ENCODE data around the gene NUDT15. TPM values are rescaled to one million over a fixed set of nuclear protein-coding genes. Genes with fewer than 3 reads are reported as not detected.
"Not testable (repeated sequence)": the region's sequence is repeated elsewhere in the genome, so short reads cannot be mapped to it uniquely, and the experiment has no call there.

The NUDT15 gene
- total RNA-seq (2014; rRNA removed; shearing (Covaris generic)): 38.5 and 41.3 TPM in 2 replicates
- polyA plus RNA-seq (2015; cell fraction: cytosol; rRNA removed): 31.9 and 34.2 TPM in 2 replicates
- 5.8 TPM in 2 replicates for polyA plus RNA-seq (2015; cell fraction: nucleus; rRNA removed)

DNA sequence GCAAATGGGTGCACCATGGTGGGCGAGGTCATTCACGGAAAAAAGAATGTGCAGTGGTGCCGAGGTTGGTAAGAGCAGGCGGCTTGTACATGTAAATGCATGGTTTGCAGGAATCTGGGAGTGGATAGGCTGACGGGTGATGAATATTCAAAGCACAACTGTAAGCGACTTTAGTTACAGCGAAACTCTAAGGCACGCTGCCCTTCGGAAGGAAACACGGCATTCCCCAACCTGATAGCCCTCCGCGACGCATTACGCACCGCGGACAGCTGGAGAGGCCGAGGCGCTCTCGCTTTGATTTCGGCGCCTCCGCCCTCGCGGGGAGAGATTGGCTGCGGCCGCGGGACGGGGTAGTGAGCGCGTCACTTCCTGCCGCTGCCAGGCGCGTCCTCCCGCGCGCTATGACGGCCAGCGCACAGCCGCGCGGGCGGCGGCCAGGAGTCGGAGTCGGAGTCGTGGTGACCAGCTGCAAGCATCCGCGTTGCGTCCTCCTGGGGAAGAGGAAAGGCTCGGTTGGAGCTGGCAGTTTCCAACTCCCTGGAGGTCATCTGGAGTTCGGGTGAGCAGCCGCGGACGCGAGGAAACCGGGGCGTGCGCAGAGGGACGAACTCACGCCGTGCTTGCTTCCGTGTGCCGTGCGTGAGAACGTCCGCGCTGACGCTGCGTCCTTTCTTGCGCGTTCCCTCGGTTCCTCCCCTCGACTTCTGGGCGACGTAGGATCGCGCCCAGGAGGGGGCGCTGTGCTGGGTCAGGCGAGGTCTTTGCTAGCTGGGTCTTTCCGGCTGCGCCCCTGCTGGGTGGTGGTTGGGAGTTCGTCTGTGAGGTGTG lies at the start of gene NUDT15:
TSS of gene NUDT15 (plus strand) at position 381 of the 828 bp plus-strand sequence. CDS start at position 402, 21 bp downstream.
- in situ Hi-C loops (cut with HindIII; ENCODE audit: low pct_unique_long_range_greater_than_20kb, low sequenced_read_pairs): no loop called here
- DNase-seq (ENCODE audit: low read depth, low spot score): peak; percentile 96

DNA sequence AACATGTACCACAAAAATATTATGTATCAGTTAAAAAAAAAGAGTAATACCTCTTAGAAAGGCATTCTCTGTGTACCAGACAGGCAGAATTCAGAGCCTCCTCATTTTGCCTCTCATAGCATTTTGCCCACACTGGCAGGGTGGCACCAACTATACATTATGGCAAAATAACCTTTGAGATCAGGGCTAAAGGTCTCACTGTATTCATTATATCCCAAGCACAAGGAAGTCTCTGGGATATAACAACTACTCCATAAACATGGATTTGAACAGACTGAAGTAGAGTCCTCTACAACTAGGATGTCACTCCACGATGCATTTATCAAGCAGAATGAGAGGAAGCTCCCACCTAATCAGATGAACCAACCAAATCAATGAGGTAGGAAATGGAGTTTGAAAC lies 47.1 kb upstream of the NUDT15 start:
- in situ Hi-C loops (cut with HindIII; ENCODE audit: low pct_unique_long_range_greater_than_20kb, low sequenced_read_pairs): no loop called here
- DNase-seq (ENCODE audit: low read depth, low spot score): no peak

DNA sequence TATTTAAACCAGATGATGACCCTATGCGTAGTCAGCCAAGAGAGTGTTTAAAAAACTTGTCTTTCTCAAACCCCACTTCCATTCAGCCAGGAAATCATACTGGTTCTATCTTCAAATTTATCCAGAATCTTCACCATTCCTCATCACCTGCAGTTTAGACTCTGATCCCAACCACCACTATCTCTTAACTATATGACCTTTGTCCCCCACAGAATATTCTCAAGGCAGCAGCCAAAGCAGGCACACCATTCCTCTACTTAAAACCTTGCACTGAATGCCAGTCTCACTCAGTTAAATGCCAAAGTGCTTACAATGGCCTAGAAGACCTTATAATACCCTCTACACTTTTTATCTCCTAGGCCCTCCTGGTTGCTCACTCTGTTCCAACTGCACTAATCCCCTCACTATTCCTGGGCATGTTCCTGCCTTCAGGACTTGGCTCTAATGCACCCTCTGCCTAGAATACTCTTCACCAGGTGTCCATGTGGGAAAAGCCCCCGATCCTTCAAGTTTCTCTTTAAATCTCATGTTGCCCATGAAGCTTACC lies 46.5 kb upstream of the NUDT15 start:
- in situ Hi-C loops (cut with HindIII; ENCODE audit: low pct_unique_long_range_greater_than_20kb, low sequenced_read_pairs): no loop called here

DNA sequence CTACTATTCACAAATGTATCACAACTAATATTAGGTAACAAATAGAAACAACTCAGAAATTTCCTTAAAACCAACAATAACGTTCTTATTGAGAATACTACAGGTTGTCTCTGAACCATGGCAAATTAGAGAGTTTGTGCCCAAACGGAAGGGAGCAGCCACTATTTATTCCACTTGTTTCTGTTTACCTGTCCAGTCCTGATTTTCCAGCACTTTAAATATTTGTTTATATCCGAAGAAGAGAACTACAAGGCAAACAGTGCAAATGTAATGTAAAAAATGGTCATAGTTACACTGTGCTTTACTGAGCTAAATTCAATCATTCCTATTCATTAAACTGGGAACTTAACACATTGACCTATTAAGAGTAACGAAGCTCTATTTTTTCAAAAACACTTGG lies 45.7 kb upstream of the NUDT15 start:
- DNase-seq (ENCODE audit: low read depth, low spot score): no peak
- in situ Hi-C loops (cut with HindIII; ENCODE audit: low pct_unique_long_range_greater_than_20kb, low sequenced_read_pairs): no loop called here

More for the DNA sequence above, 46.5 kb upstream of the NUDT15 start:
- DNase-seq (ENCODE audit: low read depth, low spot score): no peak

DNA sequence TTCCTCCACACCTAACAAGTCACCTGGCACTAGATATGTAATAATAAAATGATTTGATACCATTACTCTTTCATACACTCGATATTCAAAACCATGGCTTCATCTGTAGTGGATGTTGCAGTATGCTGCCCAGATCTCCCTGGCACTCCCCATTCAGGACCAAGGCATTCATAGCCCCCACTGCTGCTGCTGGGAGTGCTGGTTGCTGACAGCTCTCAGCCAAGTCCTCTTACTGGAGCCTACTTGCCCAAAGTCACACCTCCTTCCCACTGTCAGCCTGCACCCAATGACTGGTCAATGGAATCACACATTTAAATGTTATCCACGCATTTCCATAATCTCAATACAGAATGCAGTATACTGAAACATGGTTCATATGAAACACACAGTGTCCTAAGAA lies 40.1 kb upstream of the NUDT15 start:
- no peak for DNase-seq (ENCODE audit: low read depth, low spot score)
- in situ Hi-C loops (cut with HindIII; ENCODE audit: low pct_unique_long_range_greater_than_20kb, low sequenced_read_pairs): no loop called here

DNA sequence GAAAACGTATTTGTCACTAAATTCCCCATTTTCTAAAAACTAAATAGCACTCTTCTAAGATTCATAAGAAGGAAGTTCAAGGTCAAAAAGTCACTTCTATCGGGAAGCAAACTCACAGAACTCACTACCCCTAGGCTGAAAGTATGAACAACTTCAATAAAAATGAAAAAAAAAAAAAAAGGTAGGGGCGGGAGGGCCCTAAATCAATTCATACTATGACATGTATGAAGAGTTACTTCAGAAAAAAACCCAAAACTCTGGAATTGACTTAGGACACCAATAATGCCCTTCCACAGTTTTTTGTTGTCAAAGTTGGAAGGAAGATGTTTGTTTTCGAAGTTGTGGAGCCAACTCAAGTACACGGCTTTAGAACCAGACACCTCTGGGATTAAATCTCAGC lies 37.6 kb upstream of the NUDT15 start:
- DNase-seq (ENCODE audit: low read depth, low spot score): no peak
- in situ Hi-C loops (cut with HindIII; ENCODE audit: low pct_unique_long_range_greater_than_20kb, low sequenced_read_pairs): no loop called here

DNA sequence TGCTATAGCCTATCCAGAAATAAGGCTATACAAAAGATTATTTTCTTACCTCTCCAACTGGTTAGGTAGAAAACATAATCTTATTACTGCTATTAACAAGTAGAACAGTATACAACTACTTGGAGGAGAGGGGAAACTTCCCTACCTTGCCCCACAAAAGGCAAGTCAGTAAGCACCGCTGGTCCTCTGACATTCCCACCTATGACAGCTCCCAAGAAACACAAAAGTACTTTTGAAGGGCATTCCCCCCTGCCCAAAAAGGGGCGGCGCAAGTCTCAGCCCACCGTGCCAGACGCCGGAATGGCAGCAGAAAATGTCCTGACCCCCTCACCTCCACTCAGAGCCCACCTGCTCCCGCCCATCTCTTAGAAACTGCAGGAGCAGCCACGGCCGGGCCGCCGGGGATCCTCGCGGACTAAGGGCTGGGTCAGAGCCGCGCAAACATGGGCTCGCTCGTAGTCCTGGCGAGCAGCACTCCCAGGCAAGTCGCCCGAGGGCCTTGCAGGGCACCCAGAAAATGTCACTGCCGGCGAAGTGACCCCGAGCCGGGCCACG lies 36.9 kb upstream of the NUDT15 start:
- in situ Hi-C loops (cut with HindIII; ENCODE audit: low pct_unique_long_range_greater_than_20kb, low sequenced_read_pairs): no loop called here
- DNase-seq (ENCODE audit: low read depth, low spot score): peak; percentile 10

DNA sequence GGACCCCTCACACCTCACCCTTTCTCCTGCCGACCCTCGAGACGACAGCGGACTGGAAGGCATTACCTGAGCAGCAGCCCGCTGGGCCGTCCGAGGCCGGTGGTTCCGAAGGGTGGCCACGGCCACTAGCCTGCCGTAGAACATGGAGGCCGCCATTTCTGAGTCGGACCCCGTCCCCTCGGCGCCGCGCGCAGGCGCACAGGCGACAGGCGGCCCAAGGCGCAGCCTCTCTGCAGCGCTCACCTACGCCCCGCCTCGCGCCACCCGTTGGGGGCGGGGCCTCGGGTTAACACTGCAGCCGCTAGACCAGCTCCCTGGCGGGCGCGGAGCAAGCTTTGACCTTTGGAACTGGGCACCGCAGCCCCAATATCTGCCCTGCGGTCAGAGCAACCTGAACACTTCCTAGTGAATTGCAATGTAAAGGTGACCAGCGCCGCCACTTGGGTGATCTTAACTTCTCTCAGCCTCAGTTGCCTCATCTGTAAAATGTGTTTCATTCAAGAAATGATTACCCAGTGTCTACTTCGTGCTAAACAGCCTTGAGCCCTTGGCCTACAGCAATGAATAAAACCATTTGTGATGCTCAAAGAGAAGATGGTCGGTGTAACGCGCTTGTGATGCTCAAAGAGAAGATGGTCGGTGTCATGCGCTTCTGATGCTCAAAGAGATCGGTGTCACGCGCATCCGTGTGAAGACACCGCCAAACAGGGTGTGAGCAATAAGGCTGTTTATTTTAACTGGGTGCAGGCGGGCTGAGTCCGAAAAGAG lies 36.2 kb upstream of the NUDT15 start, which contains the start of gene SUCLA2:
TSS of gene SUCLA2 (minus strand) at position 160 of the 768 bp plus-strand sequence. CDS start at position 156, 4 bp downstream.
- DNase-seq (ENCODE audit: low read depth, low spot score): peak; percentile 91
- in situ Hi-C loops (cut with HindIII; ENCODE audit: low pct_unique_long_range_greater_than_20kb, low sequenced_read_pairs): no loop called here

DNA sequence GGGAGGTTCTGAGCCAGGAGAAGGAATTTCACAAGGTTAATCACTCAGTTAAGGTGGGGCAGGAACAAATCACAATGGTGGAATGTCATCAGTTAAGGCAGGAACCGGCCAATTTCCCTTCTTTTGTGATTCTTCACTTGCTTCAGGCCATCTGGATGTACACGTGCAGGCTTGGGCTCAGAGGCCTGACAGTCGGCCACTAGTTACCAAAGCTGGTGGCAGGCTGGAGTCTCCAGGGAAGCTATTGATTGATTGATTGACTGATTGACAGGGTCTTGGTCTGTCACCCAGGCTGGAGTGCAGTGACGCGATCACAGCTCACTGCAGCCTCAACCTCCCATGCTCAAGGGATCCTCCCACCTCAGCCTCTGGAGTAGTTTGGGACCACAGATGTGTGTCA lies 35.5 kb upstream of the NUDT15 start:
- DNase-seq (ENCODE audit: low read depth, low spot score); in situ Hi-C loops (cut with HindIII; ENCODE audit: low pct_unique_long_range_greater_than_20kb, low sequenced_read_pairs): not testable (repeated sequence)

DNA sequence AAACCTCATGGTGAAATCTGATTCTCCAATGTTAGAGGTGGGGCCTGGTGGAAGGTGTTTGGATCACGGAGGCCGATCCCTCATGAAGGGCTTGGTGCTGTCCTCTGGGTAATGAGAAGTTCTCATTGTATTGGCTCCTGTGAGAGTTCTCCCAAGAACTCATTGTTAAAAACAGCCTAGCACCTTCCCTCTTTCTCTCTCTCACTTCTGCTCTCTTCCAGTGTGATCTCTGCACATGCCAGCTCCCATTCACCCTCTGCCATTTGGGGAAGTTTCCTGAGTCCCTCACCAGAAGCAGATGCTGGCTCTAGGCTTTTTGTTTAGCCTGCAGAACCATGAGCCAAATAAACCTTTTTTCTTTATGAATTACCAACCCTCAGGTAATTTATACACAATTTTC lies 33.3 kb upstream of the NUDT15 start:
- no peak for DNase-seq (ENCODE audit: low read depth, low spot score)
- in situ Hi-C loops (cut with HindIII; ENCODE audit: low pct_unique_long_range_greater_than_20kb, low sequenced_read_pairs): no loop called here

DNA sequence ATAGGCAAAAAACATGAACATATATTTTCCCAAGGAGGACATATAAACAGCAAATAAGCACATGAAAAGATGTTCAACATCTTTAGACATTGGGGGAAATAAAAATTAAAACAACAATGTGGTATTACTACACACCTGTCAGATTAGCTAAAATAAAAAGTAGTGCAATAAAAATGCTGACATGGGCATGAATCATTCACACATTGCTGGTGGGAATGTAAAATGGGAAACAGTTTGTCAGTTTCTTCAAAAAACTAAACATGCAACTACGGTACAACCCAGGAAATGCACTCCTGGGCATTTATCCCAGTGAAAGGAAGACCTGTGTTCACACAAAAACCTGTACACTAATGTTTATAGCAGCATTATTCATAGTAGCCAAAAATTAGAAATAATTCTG lies 31.1 kb upstream of the NUDT15 start:
- in situ Hi-C loops (cut with HindIII; ENCODE audit: low pct_unique_long_range_greater_than_20kb, low sequenced_read_pairs): no loop called here
- DNase-seq (ENCODE audit: low read depth, low spot score): no peak

DNA sequence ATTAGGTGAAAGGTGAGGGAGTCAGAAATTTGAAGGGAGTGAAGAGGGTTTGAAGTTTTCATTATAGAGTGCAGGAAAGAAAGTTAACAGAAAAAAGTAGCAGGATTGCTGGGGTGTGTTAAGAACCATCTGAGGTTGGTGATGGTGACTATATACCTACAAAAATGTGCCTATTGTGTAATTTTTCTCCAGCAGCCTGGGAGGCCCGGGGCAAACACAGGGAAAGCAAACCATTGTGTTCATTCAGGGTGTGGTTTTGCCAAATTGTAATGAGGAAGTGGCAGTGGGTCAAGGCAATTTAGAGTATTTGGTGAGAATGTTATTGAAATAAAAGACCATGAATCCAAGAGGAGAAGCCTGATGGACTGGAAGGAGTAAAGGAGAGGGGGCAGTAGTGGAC lies 28.2 kb upstream of the NUDT15 start:
- DNase-seq (ENCODE audit: low read depth, low spot score): no peak
- in situ Hi-C loops (cut with HindIII; ENCODE audit: low pct_unique_long_range_greater_than_20kb, low sequenced_read_pairs): no loop called here

DNA sequence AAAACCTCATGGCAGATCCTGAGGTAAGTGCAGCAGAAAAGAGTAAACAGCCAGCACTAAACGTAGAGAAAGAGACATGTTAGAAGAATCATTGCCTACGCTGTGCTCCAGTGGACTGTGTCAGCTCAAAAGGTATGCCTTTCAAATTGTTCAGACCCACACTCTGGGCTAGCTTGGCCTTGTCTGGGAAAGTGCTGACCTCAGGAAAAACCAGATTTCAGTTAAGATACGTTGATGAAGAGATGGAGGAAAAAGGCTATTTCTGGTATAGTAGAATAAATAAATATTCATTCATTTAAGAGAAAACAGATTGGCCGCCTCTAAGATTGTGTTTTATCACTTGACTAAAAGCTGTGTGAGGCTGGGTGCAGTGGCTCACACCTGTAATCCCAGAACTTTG lies 26.8 kb upstream of the NUDT15 start:
- DNase-seq (ENCODE audit: low read depth, low spot score): no peak
- in situ Hi-C loops (cut with HindIII; ENCODE audit: low pct_unique_long_range_greater_than_20kb, low sequenced_read_pairs): no loop called here

DNA sequence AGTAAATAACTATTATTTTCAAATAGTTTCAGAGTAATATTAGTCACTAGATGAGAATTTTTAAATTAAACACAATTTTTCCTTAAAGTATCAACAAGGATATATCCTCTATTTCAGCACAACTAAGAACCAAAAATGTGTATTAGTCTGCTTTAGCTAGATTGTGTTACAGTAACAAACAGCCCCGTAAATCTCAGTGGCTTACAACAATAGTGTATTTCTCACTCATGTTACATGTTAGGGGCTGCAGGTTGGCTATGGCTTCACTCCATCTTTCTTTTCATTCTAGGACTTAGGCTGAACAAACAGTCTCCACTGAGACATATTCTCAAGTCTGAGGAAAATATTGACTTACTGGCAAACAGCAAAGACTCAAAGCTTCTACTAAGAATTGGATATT lies 24.9 kb upstream of the NUDT15 start:
- in situ Hi-C loops (cut with HindIII; ENCODE audit: low pct_unique_long_range_greater_than_20kb, low sequenced_read_pairs): no loop called here

DNA sequence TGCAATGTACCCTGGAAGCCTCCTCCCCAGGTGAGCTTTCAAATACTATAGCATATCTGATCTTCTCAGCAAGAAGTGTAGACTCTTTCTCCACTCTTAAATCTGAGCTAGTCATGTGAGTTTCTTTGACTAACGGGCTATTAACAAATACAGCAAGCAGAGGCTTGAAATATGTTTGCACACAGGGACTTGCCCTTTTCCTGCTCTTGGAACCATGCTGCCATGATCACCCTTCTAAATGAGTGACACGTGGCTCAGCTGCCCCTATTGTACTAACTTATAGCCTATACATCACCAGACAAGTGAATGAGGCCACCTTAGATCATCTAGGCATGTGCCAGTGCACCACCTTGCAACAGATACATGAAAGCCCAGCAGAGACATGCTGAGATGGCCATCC lies 23.2 kb upstream of the NUDT15 start:
- no peak for DNase-seq (ENCODE audit: low read depth, low spot score)
- in situ Hi-C loops (cut with HindIII; ENCODE audit: low pct_unique_long_range_greater_than_20kb, low sequenced_read_pairs): no loop called here

More for the DNA sequence above, 24.9 kb upstream of the NUDT15 start:
- no peak for DNase-seq (ENCODE audit: low read depth, low spot score)

DNA sequence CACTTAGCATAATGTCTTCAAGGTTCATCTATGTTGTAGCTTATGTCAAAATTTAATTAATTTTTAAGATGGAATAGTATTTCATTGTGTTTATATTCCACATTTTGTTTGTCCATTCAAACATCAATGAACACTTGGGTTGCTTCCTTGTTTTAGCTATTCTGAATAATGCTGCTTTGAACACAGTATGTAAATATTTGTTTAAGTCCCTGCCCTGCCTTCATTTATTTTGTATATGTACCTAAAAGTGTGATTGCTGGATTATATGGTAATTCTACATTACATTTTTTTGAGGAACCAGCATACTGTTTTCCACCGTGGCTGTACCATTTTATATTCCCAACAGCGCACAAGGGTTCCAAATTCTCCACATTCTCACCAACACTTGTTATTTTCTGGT lies 18.9 kb upstream of the NUDT15 start:
- no peak for DNase-seq (ENCODE audit: low read depth, low spot score)
- in situ Hi-C loops (cut with HindIII; ENCODE audit: low pct_unique_long_range_greater_than_20kb, low sequenced_read_pairs): no loop called here

DNA sequence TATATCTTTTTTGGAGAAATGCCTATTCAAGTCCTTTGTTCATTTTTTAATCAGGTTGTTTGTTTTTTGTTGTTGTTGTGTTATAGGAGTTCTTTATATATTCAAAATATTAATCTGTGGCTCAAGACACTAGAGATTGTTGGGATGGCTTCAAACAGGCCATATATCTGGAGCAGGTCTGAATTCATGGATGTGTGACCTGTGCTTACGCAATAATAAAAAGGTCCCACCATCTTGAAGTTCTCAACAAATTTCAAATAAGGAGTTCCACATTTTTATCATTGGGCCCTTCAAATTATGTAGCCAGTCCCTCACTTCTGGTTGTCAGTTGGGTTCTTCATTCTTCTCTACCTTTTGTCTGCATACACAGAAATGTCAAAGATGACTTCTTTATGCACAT lies 17.7 kb upstream of the NUDT15 start:
- in situ Hi-C loops (cut with HindIII; ENCODE audit: low pct_unique_long_range_greater_than_20kb, low sequenced_read_pairs): no loop called here
- DNase-seq (ENCODE audit: low read depth, low spot score): no peak

DNA sequence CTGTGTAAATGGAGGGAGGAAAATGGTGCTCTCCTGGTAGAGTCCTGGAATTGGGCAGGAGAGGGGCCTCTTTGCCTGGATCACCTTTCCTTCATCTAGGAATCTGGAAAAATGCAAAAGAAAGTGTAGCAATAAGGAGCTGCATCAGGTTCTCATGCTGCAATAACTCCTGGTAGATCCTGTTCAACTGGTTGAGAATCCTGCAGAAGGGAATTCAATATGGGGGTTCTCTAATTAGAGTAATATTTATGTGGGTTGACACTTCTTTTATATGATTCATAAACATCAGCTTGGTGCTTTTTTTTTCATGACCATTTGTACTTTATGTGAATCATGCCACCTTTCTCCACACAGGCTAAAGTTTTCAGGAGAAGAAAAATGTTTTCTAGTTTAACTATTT lies 9.5 kb upstream of the NUDT15 start:
- in situ Hi-C loops (cut with HindIII; ENCODE audit: low pct_unique_long_range_greater_than_20kb, low sequenced_read_pairs): no loop called here
- DNase-seq (ENCODE audit: low read depth, low spot score): no peak
